Astrocyte of the spinal cord (primary cell): Measurements from ENCODE around the gene TLR2.

ENCODE experiments used
- DNase-seq: peaks from one replicate; pipeline ENCODE4 v3.0.0; 2011; ENCODE audit warnings: low read depth, low spot score
- H3K4me3 ChIP-seq: 2 replicates; pipeline ENCODE4 v1.5.1; 2011; ENCODE audit warnings: low read depth, mild to moderate bottlenecking, low read length, moderate library complexity
- CTCF ChIP-seq: IDR thresholded peaks from 2 replicates; pipeline ENCODE4 v1.5.1; 2012; ENCODE audit warnings: low read depth, mild to moderate bottlenecking, low read length, inconsistent platforms
- in situ Hi-C: cut with HindIII; loops from 2 replicates; pipeline ENCODE4 v1.10.0; 2017; ENCODE audit warnings: low sequenced_read_pairs

Gene TLR2

GRCh38 chr4:153750197-153750817 lies 66.2 kb downstream of the TLR2 start:
- DNase-seq = peak; percentile 85
- H3K4me3 ChIP-seq = no peak overlapping the region
- in situ Hi-C loops = no loop called here
- peak; percentile 82 for TF ChIP-seq CTCF

GRCh38 chr4:153755186-153755585 lies 71.1 kb downstream of the TLR2 start:
- in situ Hi-C loops = no loop called here
- DNase-seq = no peak
- H3K4me3 ChIP-seq = no peak overlapping the region
- TF ChIP-seq CTCF = no peak
